HCT116 (cell line): Measurements from ENCODE around the gene ADAMTS4. TPM values are rescaled to one million over a fixed set of nuclear protein-coding genes. Genes with fewer than 3 reads are reported as not detected.

Experiments used
- ATAC-seq: fragments of 200-7000 bp; cut with Tn5 transposase; 2 replicates; pipeline ENCODE4 v1.9.1; 2020; ENCODE audit warnings: mild to moderate bottlenecking, moderate library complexity
- BruUV-seq: library from RNA; stranded (reverse); fragments of 400-500 nt; replicated peaks from 2 replicates; lab custom pipeline; 2021; lab: Mats Ljungman, UMichigan
- CTCF ChIA-PET: fragments of 300-600 bp; sonication (Branson Sonifier 250); formaldehyde crosslinking; loops from one replicate; lab custom pipeline; 2021; ENCODE audit warnings: antibody characterized with exemption; lab: Charles Lee
- POLR2A ChIA-PET: fragments of 300-600, 350-600 bp; sonication (Branson Sonifier 250); formaldehyde crosslinking; loops from one replicate; lab custom pipeline; 2021; ENCODE audit warnings: antibody characterized with exemption; lab: Charles Lee
- RAD21 ChIA-PET, 2 experiments: fragments of 300-600 bp; sonication (Branson Sonifier 250); formaldehyde crosslinking; loops; one replicate each; lab custom pipeline; 2023; ENCODE audit warnings: low total read pairs in 2 of 2; ENCODE audit not compliant: uncharacterized antibody in 2 of 2, unreplicated experiment in 2 of 2, low non-redundant PET in 1 of 2; lab: Charles Lee
- DNase-seq: peaks from one replicate; pipeline ENCODE4 v3.0.0-alpha.2; 2010; ENCODE audit warnings: low read depth, low spot score
- H2AFZ ChIP-seq: fragments of 200-600 bp; shearing (Covaris generic), sonication (generic); 2 replicates; pipeline ENCODE4 v1.6.1; 2017; ENCODE audit warnings: low read depth, mixed run types, mixed read lengths, antibody characterized with exemption, low read length; ENCODE audit not compliant: poor library complexity, severe bottlenecking
- H3K27ac ChIP-seq: 2 replicates; pipeline ENCODE4 v1.5.1; 2012; ENCODE audit warnings: low read depth, low read length
- H3K27me3 ChIP-seq: fragments of 200-600 bp; sonication (generic); 2 replicates; pipeline ENCODE4 v1.6.1; 2016; ENCODE audit warnings: mixed run types, low read length, mixed read lengths; ENCODE audit not compliant: insufficient read depth
- H3K36me3 ChIP-seq, 2 experiments: fragments of 200-500 bp in 1 of 2; fragments of 200-600 bp in 1 of 2; sonication (Bioruptor generic) in 1 of 2; sonication (generic) in 1 of 2; 2 replicates each; pipeline versions ENCODE4 v1.5.1 to v1.6.1; 2014 to 2016; ENCODE audit warnings: low read length in 2 of 2, inconsistent platforms in 1 of 2, mixed read lengths in 1 of 2, mixed run types in 1 of 2; ENCODE audit not compliant: insufficient read depth in 2 of 2, control insufficient read depth in 1 of 2
- H3K4me1 ChIP-seq, 2 experiments: fragments of 200-600 bp in 1 of 2; sonication (generic) in 1 of 2; 2 replicates each; pipeline versions ENCODE4 v1.5.1 to v1.6.1; 2012 to 2017; ENCODE audit warnings: low read length in 2 of 2, inconsistent platforms in 1 of 2, mild to moderate bottlenecking in 1 of 2, mixed read lengths in 1 of 2, mixed run types in 1 of 2, moderate library complexity in 1 of 2; ENCODE audit not compliant: insufficient read depth in 2 of 2, control insufficient read depth in 1 of 2
- H3K4me2 ChIP-seq: fragments of 200-600 bp; sonication (generic); 2 replicates; pipeline ENCODE4 v1.6.1; 2017; ENCODE audit warnings: mixed run types, low read length, mixed read lengths
- H3K4me3 ChIP-seq, 2 experiments: fragments of 200-600 bp in 1 of 2; sonication (generic) in 1 of 2; replicated peaks in 1 of 2; 2 replicates each; pipeline ENCODE4 v1.5.1; 2011 to 2016; ENCODE audit warnings: low read length in 2 of 2, control low read depth in 1 of 2, low read depth in 1 of 2, mild to moderate bottlenecking in 1 of 2, mixed read lengths in 1 of 2, mixed run types in 1 of 2
- H3K79me2 ChIP-seq: fragments of 200-600 bp; sonication (generic); 2 replicates; pipeline ENCODE4 v1.6.1; 2017; ENCODE audit warnings: mild to moderate bottlenecking, mixed run types, low read length, moderate library complexity, mixed read lengths; ENCODE audit not compliant: insufficient read depth
- H3K9ac ChIP-seq: fragments of 200-600 bp; sonication (generic); 2 replicates; pipeline ENCODE4 v1.6.1; 2016; ENCODE audit warnings: low read length, mixed read lengths
- H3K9me2 ChIP-seq: fragments of 200-600 bp; sonication (generic), shearing (Covaris generic); 2 replicates; pipeline ENCODE4 v1.6.1; 2017; ENCODE audit warnings: mixed run types, mild to moderate bottlenecking, moderate library complexity; ENCODE audit not compliant: insufficient read depth
- H3K9me3 ChIP-seq, 2 experiments: fragments of 200-500 bp in 1 of 2; fragments of 200-600 bp in 1 of 2; sonication (Bioruptor generic) in 1 of 2; sonication (generic) in 1 of 2; 2 replicates each; pipeline ENCODE4 v1.6.1; 2014 to 2017; ENCODE audit warnings: low read length in 2 of 2, mixed read lengths in 2 of 2, inconsistent platforms in 1 of 2, low read depth in 1 of 2, mild to moderate bottlenecking in 1 of 2, mixed run types in 1 of 2, moderate library complexity in 1 of 2; ENCODE audit not compliant: control insufficient read depth in 1 of 2, insufficient read depth in 1 of 2
- H4K20me1 ChIP-seq: fragments of 200-600 bp; sonication (generic), shearing (Covaris generic); 2 replicates; pipeline ENCODE4 v1.6.1; 2017; ENCODE audit warnings: mixed run types, mild to moderate bottlenecking, moderate library complexity; ENCODE audit not compliant: insufficient read depth
- CBX3 ChIP-seq: IDR thresholded peaks from 2 replicates; pipeline ENCODE4 v1.6.1; 2012; ENCODE audit warnings: low read depth
- CEBPB ChIP-seq: IDR thresholded peaks from 2 replicates; pipeline ENCODE4 v1.6.1; 2012; ENCODE audit warnings: low read depth
- CTCF ChIP-seq, 3 experiments: fragments of 200-600 bp in 1 of 3; sonication (generic) in 1 of 3; IDR thresholded peaks in 2 of 3; conservative IDR thresholded peaks in 1 of 3; 2 replicates each; pipeline ENCODE4 v1.5.1; 2012 to 2017; ENCODE audit warnings: low read depth in 2 of 3, low read length in 2 of 3, antibody characterized with exemption in 1 of 3, borderline replicate concordance in 1 of 3, control low read depth in 1 of 3, mild to moderate bottlenecking in 1 of 3, mixed read lengths in 1 of 3, mixed run types in 1 of 3, moderate library complexity in 1 of 3; ENCODE audit not compliant: insufficient read depth in 1 of 3
- EGR1 ChIP-seq: IDR thresholded peaks from 2 replicates; pipeline ENCODE4 v1.6.1; 2012; ENCODE audit warnings: low read depth
- ELF1 ChIP-seq: IDR thresholded peaks from 2 replicates; pipeline ENCODE4 v1.6.1; 2012; ENCODE audit warnings: low read depth, borderline replicate concordance
- EZH2 ChIP-seq: fragments of 200-600 bp; sonication (generic); IDR thresholded peaks from 2 replicates; pipeline ENCODE4 v1.6.1; 2017; ENCODE audit warnings: antibody characterized with exemption, mixed run types
- FOSL1 ChIP-seq: IDR thresholded peaks from 2 replicates; pipeline ENCODE4 v1.6.1; 2012; ENCODE audit warnings: low read depth
- JUND ChIP-seq: IDR thresholded peaks from 2 replicates; pipeline ENCODE4 v1.6.1; 2012
- MAX ChIP-seq: IDR thresholded peaks from 2 replicates; pipeline ENCODE4 v1.6.1; 2012
- POLR2A ChIP-seq: IDR thresholded peaks from 2 replicates; pipeline ENCODE4 v1.7.0; 2011; ENCODE audit warnings: borderline replicate concordance; ENCODE audit not compliant: insufficient read depth, insufficient read length; ENCODE audit errors: extremely low read depth
- POLR2AphosphoS5 ChIP-seq: IDR thresholded peaks from 2 replicates; pipeline ENCODE4 v1.6.1; 2011; ENCODE audit warnings: mild to moderate bottlenecking, low read depth, low read length, moderate library complexity
- RAD21 ChIP-seq: IDR thresholded peaks from 2 replicates; pipeline ENCODE4 v1.6.1; 2012; ENCODE audit warnings: low read depth, mild to moderate bottlenecking
- REST ChIP-seq: IDR thresholded peaks from 2 replicates; pipeline ENCODE4 v1.6.1; 2012; ENCODE audit warnings: low read depth
- SIN3A ChIP-seq: IDR thresholded peaks from 2 replicates; pipeline ENCODE4 v1.6.1; 2012; ENCODE audit warnings: low read depth
- SP1 ChIP-seq: IDR thresholded peaks from 2 replicates; pipeline ENCODE4 v1.6.1; 2012; ENCODE audit warnings: low read depth
- SRF ChIP-seq: IDR thresholded peaks from 2 replicates; pipeline ENCODE4 v1.6.1; 2012; ENCODE audit warnings: low read depth
- TCF7L2 ChIP-seq: IDR thresholded peaks from 2 replicates; pipeline ENCODE4 v1.7.0; 2011; ENCODE audit warnings: borderline replicate concordance, inconsistent platforms; ENCODE audit not compliant: insufficient read depth, insufficient read length; ENCODE audit errors: extremely low read depth
- ZBTB33 ChIP-seq: IDR thresholded peaks from 2 replicates; pipeline ENCODE4 v1.6.1; 2011; ENCODE audit warnings: mild to moderate bottlenecking, low read length, moderate library complexity; ENCODE audit not compliant: insufficient replicate concordance; ENCODE audit errors: extremely low read depth
- ZFX ChIP-seq: fragments of 450-650 bp; IDR thresholded peaks from 2 replicates; pipeline ENCODE4 v1.6.1; 2017
- ZNF274 ChIP-seq: fragments of 200-500 bp; sonication (Bioruptor generic); IDR thresholded peaks from 2 replicates; pipeline ENCODE4 v1.6.1; 2014; ENCODE audit warnings: mild to moderate bottlenecking, low read depth, low read length, inconsistent platforms
- intact Hi-C: fragments of 100-400 bp; cut with micrococcal nuclease; formaldehyde crosslinking; loops from 2 replicates; pipeline ENCODE4 v1.10.0; 2022
- total RNA-seq: library from RNA; stranded (reverse); gene quantifications from one replicate; pipeline ENCODE4 v1.2.1, GENCODE V29; 2021; ENCODE audit not compliant: unreplicated experiment

The ADAMTS4 gene
- total RNA-seq, 1 experiment from 2014 or later: not detected

GRCh38 chr1:161185282-161185682 is 13.6 kb downstream of the ADAMTS4 start:
- ATAC-seq (no peak), DNase-seq (no peak)
- Histone ChIP-seq H3K79me2 (no peaks in the 10 kb centered on the region), H3K36me3 (no peaks in the 10 kb centered on the region), H3K4me2 (no peak overlapping the region), H4K20me1 (no peaks in the 10 kb centered on the region), H3K9ac (no peak overlapping the region), H3K9me3 (no peaks in the 10 kb centered on the region), H2AFZ (no peak overlapping the region), H3K4me3 (no peak overlapping the region), H3K9me2 (no peaks in the 10 kb centered on the region), H3K27me3 (no peaks in the 10 kb centered on the region), H3K4me1 (peaks cover 12 to 24% of the 10 kb centered on the region in 2 experiments), H3K27ac (no peak overlapping the region)
- TF ChIP-seq ZFX: no peak
- TF ChIP-seq EZH2: no peak
- no peak for TF ChIP-seq RAD21
- TF ChIP-seq SP1: no peak
- TF ChIP-seq EGR1: no peak
- no peak for TF ChIP-seq CTCF (IDR thresholded peaks at IDR 0.05 in 2 of 3, conservative IDR thresholded peaks at IDR 0.05 in 1 of 3; ENCODE audit: borderline replicate concordance in 1 of 3, insufficient read depth in 1 of 3, low read depth in 2 of 3, low read length in 2 of 3)
- no peak for TF ChIP-seq SRF
- no peak for TF ChIP-seq POLR2AphosphoS5
- TF ChIP-seq CBX3: no peak
- no peak for TF ChIP-seq POLR2A
- TF ChIP-seq MAX: no peak
- TF ChIP-seq TCF7L2: no peak
- no peak for TF ChIP-seq ZNF274
- no peak for TF ChIP-seq FOSL1
- TF ChIP-seq CEBPB: no peak
- no peak for TF ChIP-seq ZBTB33
- no peak for TF ChIP-seq SIN3A
- no peak for TF ChIP-seq ELF1
- TF ChIP-seq JUND: no peak
- TF ChIP-seq REST: no peak
- CTCF ChIA-PET: interaction anchor here (1.2 kb wide), 1 partner anchor 20 kb away, joined by 3 read pairs; no protein-coding TSS in a partner anchor
- RAD21 ChIA-PET: no interaction called here
- POLR2A ChIA-PET: no interaction called here
- intact Hi-C loops: no loop called here
- no TSS peak for BruUV-seq
